Hepatocyte (in vitro differentiated cells): ENCODE measurements around the gene CXCL14.

Source experiments
- EZH2 ChIP-seq: fragments of 200-600 bp; sonication (generic); IDR thresholded peaks from 2 replicates; pipeline ENCODE4 v1.6.1; 2016; ENCODE audit warnings: antibody characterized with exemption, mild to moderate bottlenecking, borderline replicate concordance
- TF ChIP-seq, protein P1 (sequence below): fragments of 200-600 bp; sonication (generic); IDR thresholded peaks from 2 replicates; pipeline ENCODE4 v1.5.1; 2016; ENCODE audit warnings: antibody characterized with exemption, mild to moderate bottlenecking; ENCODE audit not compliant: poor library complexity

DNA sequence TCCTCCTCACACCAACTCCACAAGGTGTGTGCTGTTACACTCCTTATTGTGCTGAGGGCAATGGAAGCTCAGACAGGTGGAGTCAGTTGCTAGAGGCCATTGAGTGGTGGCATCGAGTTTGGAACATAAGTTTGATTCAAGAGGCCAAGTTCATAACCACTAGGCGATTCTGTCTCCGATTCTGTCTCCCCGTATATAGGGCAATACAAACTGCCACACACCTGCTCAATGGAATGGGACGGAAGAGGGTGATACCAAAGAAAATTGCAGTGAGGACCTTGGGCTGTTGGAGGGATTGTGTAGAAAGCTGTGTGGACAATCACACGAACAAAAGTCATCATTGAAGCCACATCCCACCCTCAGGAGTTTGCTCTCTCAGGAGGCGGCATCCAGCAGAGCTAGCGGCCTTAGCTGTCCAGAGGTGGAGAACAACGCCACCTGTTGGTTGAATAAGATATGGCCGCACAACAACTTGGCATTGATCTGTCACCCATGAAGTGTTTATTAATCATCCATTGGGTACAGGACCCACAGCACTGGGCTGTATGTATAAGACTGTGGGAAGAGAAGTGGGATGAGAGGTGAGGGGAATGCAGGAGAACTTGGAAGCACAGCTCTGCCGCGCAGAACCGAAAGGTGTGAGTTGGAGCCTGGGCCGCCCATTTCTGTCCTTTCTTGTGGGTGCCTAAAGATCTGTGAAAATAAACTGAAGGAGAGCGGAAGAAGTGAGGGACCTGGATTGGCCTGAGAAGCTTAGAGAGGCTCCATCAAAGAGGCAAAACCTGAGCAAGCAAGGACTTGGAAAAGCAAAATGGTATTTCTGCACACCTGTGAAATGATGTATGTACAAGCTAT lies 27.0 kb downstream of the CXCL14 start:
- TF ChIP-seq, protein P1, sequence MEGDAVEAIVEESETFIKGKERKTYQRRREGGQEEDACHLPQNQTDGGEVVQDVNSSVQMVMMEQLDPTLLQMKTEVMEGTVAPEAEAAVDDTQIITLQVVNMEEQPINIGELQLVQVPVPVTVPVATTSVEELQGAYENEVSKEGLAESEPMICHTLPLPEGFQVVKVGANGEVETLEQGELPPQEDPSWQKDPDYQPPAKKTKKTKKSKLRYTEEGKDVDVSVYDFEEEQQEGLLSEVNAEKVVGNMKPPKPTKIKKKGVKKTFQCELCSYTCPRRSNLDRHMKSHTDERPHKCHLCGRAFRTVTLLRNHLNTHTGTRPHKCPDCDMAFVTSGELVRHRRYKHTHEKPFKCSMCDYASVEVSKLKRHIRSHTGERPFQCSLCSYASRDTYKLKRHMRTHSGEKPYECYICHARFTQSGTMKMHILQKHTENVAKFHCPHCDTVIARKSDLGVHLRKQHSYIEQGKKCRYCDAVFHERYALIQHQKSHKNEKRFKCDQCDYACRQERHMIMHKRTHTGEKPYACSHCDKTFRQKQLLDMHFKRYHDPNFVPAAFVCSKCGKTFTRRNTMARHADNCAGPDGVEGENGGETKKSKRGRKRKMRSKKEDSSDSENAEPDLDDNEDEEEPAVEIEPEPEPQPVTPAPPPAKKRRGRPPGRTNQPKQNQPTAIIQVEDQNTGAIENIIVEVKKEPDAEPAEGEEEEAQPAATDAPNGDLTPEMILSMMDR: peak; percentile 87
- TF ChIP-seq EZH2: no peak
